Common myeloid progenitor, CD34-positive (primary cell): ENCODE results near the gene PLCB4.

Experiments
- CTCF ChIA-PET: fragments of 350-600 bp; sonication (Branson Sonifier 250); formaldehyde crosslinking; loops from one replicate; lab custom pipeline; 2021; ENCODE audit warnings: antibody characterized with exemption; lab: Charles Lee
- POLR2A ChIA-PET: fragments of 350-600 bp; sonication (Branson Sonifier 250); formaldehyde crosslinking; loops from one replicate; lab custom pipeline; 2021; ENCODE audit warnings: antibody characterized with exemption; lab: Charles Lee
- DNase-seq, 3 donors: peaks; one replicate each; pipeline versions ENCODE4 v3.0.0 to v3.0.0-alpha.2; 2013
- H3K27ac ChIP-seq, 2 experiments: 1 replicate in 1 of 2; 2 replicates in 1 of 2; pipeline ENCODE4 v1.7.0; 2013; ENCODE audit warnings: inconsistent platforms in 2 of 2, low read length in 2 of 2, mild to moderate bottlenecking in 2 of 2, low read depth in 1 of 2, moderate library complexity in 1 of 2; ENCODE audit not compliant: severe bottlenecking in 2 of 2, insufficient read depth in 1 of 2, poor library complexity in 1 of 2
- H3K27me3 ChIP-seq, 5 experiments: replicated peaks in 2 of 5; 1 replicate in 3 of 5; 2 replicates in 2 of 5; pipeline versions ENCODE4 v1.6.1 to v1.7.0; 2013; ENCODE audit warnings: low read length in 4 of 5, mild to moderate bottlenecking in 2 of 5, moderate library complexity in 2 of 5, inconsistent platforms in 1 of 5; ENCODE audit not compliant: insufficient read depth in 5 of 5, control insufficient read depth in 4 of 5
- H3K36me3 ChIP-seq, 4 experiments: 1 replicate in 2 of 4; 2 replicates in 2 of 4; pipeline versions ENCODE4 v1.6.1 to v1.7.0; 2013; ENCODE audit warnings: low read length in 3 of 4, control low read depth in 1 of 4, mild to moderate bottlenecking in 1 of 4; ENCODE audit not compliant: control insufficient read depth in 4 of 4, insufficient read depth in 4 of 4
- H3K4me1 ChIP-seq, 4 experiments: 1 replicate in 3 of 4; 2 replicates in 1 of 4; pipeline versions ENCODE4 v1.6.1 to v1.7.1; 2013; ENCODE audit warnings: low read length in 3 of 4, mild to moderate bottlenecking in 3 of 4, control low read depth in 1 of 4, inconsistent platforms in 1 of 4, moderate library complexity in 1 of 4; ENCODE audit not compliant: control insufficient read depth in 4 of 4, insufficient read depth in 4 of 4; ENCODE audit errors: control extremely low read depth in 1 of 4
- H3K4me3 ChIP-seq, 7 experiments: 1 replicate in 4 of 7; 2 replicates in 3 of 7; pipeline versions ENCODE4 v1.5.1 to v1.7.0; 2013; ENCODE audit warnings: mild to moderate bottlenecking in 7 of 7, low read length in 6 of 7, moderate library complexity in 6 of 7, inconsistent platforms in 2 of 7, low read depth in 2 of 7, control low read depth in 1 of 7; ENCODE audit not compliant: insufficient read depth in 4 of 7, control insufficient read depth in 1 of 7; ENCODE audit errors: extremely low read depth in 1 of 7
- H3K9me3 ChIP-seq, 5 experiments: 1 replicate in 4 of 5; 2 replicates in 1 of 5; pipeline versions ENCODE4 v1.6.1 to v1.7.1; 2013; ENCODE audit warnings: low read length in 4 of 5, mild to moderate bottlenecking in 2 of 5, inconsistent platforms in 1 of 5, low read depth in 1 of 5, moderate library complexity in 1 of 5; ENCODE audit not compliant: control insufficient read depth in 4 of 5, insufficient read depth in 2 of 5; ENCODE audit errors: control extremely low read depth in 1 of 5
- WGBS: methylation state at CpG from one replicate; pipeline ENCODE4 v1.1.5; 2013; ENCODE audit not compliant: insufficient coverage; 5-methylcytosine and 5-hydroxymethylcytosine counted together

The PLCB4 gene

GRCh38 chr20:9109566-9109965 lies 40.7 kb downstream of the PLCB4 start:
- ChIA-PET CTCF (interaction anchor here (0.6 to 2.1 kb wide), 3 partner anchors 10 to 320 kb away, joined by 3 to 9 read pairs (median 8); no protein-coding TSS in a partner anchor), POLR2A (no interaction called here)
- WGBS = no CpG with 5 or more reads among the region's 1 CpG

DNA sequence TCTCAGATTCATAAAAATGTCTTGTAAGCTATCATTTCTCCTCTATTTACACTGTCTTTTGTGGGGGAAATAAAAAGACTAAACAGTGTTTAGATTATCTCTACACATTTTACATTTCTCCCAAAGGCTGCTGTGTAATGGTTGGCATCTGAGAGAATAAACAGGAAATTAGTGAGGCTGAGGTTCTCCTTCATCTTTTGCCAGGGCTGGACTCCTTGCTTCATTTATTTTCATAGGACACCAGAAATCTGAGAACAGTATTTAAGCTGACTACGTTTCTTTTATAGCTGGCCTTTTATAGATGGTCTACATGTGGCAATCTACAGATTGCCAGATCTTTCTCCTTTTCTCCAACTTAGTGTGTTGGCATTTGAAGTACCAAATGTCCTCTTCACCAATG lies 41.5 kb downstream of the PLCB4 start:
- ChIA-PET CTCF (interaction anchor here (2.1 kb wide), 1 partner anchor 11 kb away, joined by 8 read pairs; no protein-coding TSS in a partner anchor), POLR2A (no interaction called here)
- Histone ChIP-seq H3K4me1 (peaks cover 0 to 10% (median 4%) of the 10 kb centered on the region in 4 experiments), H3K27me3 (no peaks in the 10 kb centered on the region), H3K4me3 (no peak overlapping the region), H3K36me3 (peaks cover 0 to 2% (median 0%) of the 10 kb centered on the region in 4 experiments), H3K27ac (no peak overlapping the region), H3K9me3 (no peaks in the 10 kb centered on the region)
- DNase-seq = no peak
- no CpG with 5 or more reads among the region's 1 CpG for WGBS

More at GRCh38 chr20:9109566-9109965, 40.7 kb downstream of the PLCB4 start:
- no peaks in the 10 kb centered on the region for H3K9me3 ChIP-seq
- no peak overlapping the region for H3K27ac ChIP-seq
- peaks cover 0 to 2% (median 0%) of the 10 kb centered on the region in 4 experiments for H3K36me3 ChIP-seq
- no peaks in the 10 kb centered on the region for H3K27me3 ChIP-seq
- H3K4me1 ChIP-seq = peaks cover 0 to 9% (median 2%) of the 10 kb centered on the region in 4 experiments
- DNase-seq = no peak
- H3K4me3 ChIP-seq = no peak overlapping the region

GRCh38 chr20:9110916-9111432 lies 42.1 kb downstream of the PLCB4 start:
- Histone ChIP-seq H3K9me3 (no peaks in the 10 kb centered on the region), H3K27ac (no peak overlapping the region), H3K36me3 (peaks cover 0 to 2% (median 0%) of the 10 kb centered on the region in 4 experiments), H3K4me3 (no peak overlapping the region), H3K4me1 (peaks cover 0 to 10% (median 4%) of the 10 kb centered on the region in 4 experiments), H3K27me3 (no peaks in the 10 kb centered on the region)
- 100% methylated on average over 2 of the region's 3 CpGs for WGBS
- ChIA-PET CTCF (no interaction called here), POLR2A (no interaction called here)
- no peak for DNase-seq

DNA sequence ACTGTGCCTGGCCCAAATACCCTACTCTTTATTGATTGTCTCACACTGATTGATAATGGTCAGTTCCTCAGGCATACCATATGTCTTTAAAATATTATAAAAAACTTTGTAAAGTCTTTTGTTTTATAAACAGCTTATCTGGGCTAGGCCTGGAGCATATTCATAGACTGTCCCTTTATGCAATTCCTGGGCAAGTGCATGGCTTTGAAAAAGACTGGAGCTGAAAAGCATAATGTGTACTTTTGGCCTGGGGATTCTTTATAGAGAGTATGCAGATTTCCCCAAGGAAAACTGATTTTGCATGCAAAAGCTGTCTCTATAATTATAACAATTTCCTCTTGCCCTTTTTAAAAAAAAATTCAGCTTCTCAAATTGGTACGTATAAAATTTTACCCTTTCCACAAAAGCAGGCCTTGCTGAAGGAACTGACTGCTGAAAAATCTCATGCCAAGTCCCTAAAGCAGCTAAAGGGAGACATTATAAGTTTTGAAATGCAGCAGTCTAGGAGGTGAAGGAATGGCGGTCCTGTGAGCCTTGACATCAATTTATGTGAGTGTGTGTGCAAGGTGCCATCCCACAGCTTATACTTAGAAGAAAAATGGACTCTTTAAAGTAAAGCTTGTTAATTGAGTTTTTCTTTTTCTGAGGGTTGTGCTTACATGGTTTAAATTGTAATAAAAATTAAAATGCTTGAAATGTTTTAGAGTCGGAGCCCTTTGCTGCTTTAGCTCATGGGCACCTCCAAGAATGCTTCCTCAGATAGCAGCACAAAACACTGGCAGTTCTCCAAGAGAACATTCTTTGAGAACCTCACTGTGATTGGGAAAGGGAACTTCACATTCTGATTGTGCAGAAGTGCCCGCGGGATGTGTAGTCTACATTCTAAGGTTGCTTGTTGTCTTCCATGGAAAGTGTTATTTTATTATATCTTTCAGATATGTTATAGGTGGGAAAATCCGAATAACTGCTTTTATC lies 43.9 kb downstream of the PLCB4 start:
- H3K27ac ChIP-seq = no peak overlapping the region
- CTCF ChIA-PET = interaction anchor here (0.8 to 1.2 kb wide), 3 partner anchors 10 to 58 kb away, joined by 3 read pairs; no protein-coding TSS in a partner anchor
- no peaks in the 10 kb centered on the region for H3K36me3 ChIP-seq
- peaks cover 0 to 10% (median 4%) of the 10 kb centered on the region in 4 experiments for H3K4me1 ChIP-seq
- POLR2A ChIA-PET = no interaction called here
- H3K27me3 ChIP-seq = no peaks in the 10 kb centered on the region
- no peak overlapping the region for H3K4me3 ChIP-seq
- WGBS = 29% methylated on average over 3 of the region's 6 CpGs
- H3K9me3 ChIP-seq = no peaks in the 10 kb centered on the region
- DNase-seq = peak; percentile 23 to 63 (median 57)

GRCh38 chr20:9114709-9115108 lies 45.8 kb downstream of the PLCB4 start:
- Histone ChIP-seq H3K27me3 (no peaks in the 10 kb centered on the region), H3K36me3 (no peaks in the 10 kb centered on the region), H3K4me3 (no peak overlapping the region), H3K9me3 (no peaks in the 10 kb centered on the region), H3K27ac (no peak overlapping the region), H3K4me1 (peaks cover 2 to 20% (median 4%) of the 10 kb centered on the region in 4 experiments)
- ChIA-PET POLR2A (interaction anchor here (0.6 kb wide), 1 partner anchor 200 kb away, joined by 3 read pairs; no protein-coding TSS in a partner anchor), CTCF (interaction anchor here (0.7 to 0.9 kb wide), 2 partner anchors 10 to 20 kb away, joined by 3 read pairs; no protein-coding TSS in a partner anchor)
- WGBS = 85% methylated on average over 3 of the region's 4 CpGs
- no peak for DNase-seq

GRCh38 chr20:9117548-9117947 lies 48.7 kb downstream of the PLCB4 start:
- WGBS = 50% methylated on average over 3 of the region's 3 CpGs
- no peak overlapping the region for H3K27ac ChIP-seq
- no peaks in the 10 kb centered on the region for H3K9me3 ChIP-seq
- no peaks in the 10 kb centered on the region for H3K36me3 ChIP-seq
- peaks cover 3 to 33% (median 11%) of the 10 kb centered on the region in 4 experiments for H3K4me1 ChIP-seq
- H3K27me3 ChIP-seq = no peaks in the 10 kb centered on the region
- DNase-seq = no peak
- CTCF ChIA-PET = interaction anchor here (0.7 kb wide), 1 partner anchor 20 kb away, joined by 4 read pairs; no protein-coding TSS in a partner anchor
- H3K4me3 ChIP-seq = no peak overlapping the region
- POLR2A ChIA-PET = no interaction called here
